Neuron (in vitro differentiated cells): ENCODE results near the gene ARNT2.

ENCODE experiments used
- H2AFZ ChIP-seq: one replicate; pipeline ENCODE4 v1.6.1; 2013; ENCODE audit warnings: low read depth, mild to moderate bottlenecking, inconsistent platforms, low read length, moderate library complexity
- H3K27me3 ChIP-seq: one replicate; pipeline ENCODE4 v1.6.1; 2013; ENCODE audit warnings: low read length; ENCODE audit not compliant: insufficient read depth
- H3K36me3 ChIP-seq: one replicate; pipeline ENCODE4 v1.6.1; 2013; ENCODE audit warnings: low read length; ENCODE audit not compliant: insufficient read depth
- H3K4me1 ChIP-seq: one replicate; pipeline ENCODE4 v1.6.1; 2013; ENCODE audit warnings: low read length; ENCODE audit not compliant: insufficient read depth
- H3K4me3 ChIP-seq: 2 replicates; pipeline ENCODE4 v1.5.1; 2013; ENCODE audit warnings: mild to moderate bottlenecking, low read length, moderate library complexity
- H3K9me3 ChIP-seq: one replicate; pipeline ENCODE4 v1.6.1; 2013; ENCODE audit warnings: low read length

The ARNT2 gene

GRCh38 chr15:80495401-80495942 is 91.3 kb downstream of the ARNT2 start:
- no peak overlapping the region for H3K4me3 ChIP-seq
- H2AFZ ChIP-seq = no peak overlapping the region
- peaks cover 25% of the 10 kb centered on the region for H3K36me3 ChIP-seq
- H3K4me1 ChIP-seq = peaks cover 16% of the 10 kb centered on the region
- no peaks in the 10 kb centered on the region for H3K27me3 ChIP-seq
- no peaks in the 10 kb centered on the region for H3K9me3 ChIP-seq

- Histone ChIP-seq H3K4me1 (peaks cover 16% of the 10 kb centered on the region), H3K4me3 (no peak overlapping the region), H3K36me3 (peaks cover 23% of the 10 kb centered on the region), H3K9me3 (no peaks in the 10 kb centered on the region), H3K27me3 (no peaks in the 10 kb centered on the region), H2AFZ (no peak overlapping the region)
These were observed 91.9 kb downstream of the ARNT2 start for GRCh38 chr15:80496096-80496495.

- peaks cover 20% of the 10 kb centered on the region for H3K36me3 ChIP-seq
- H3K9me3 ChIP-seq = no peaks in the 10 kb centered on the region
- H3K27me3 ChIP-seq = no peaks in the 10 kb centered on the region
- no peak overlapping the region for H3K4me3 ChIP-seq
- no peak overlapping the region for H2AFZ ChIP-seq
- H3K4me1 ChIP-seq = peaks cover 16% of the 10 kb centered on the region
These were observed 93.0 kb downstream of the ARNT2 start for GRCh38 chr15:80497221-80497620.

- no peak overlapping the region for H2AFZ ChIP-seq
- H3K4me1 ChIP-seq = peaks cover 16% of the 10 kb centered on the region
- H3K9me3 ChIP-seq = peaks cover under 1% of the 10 kb centered on the region
- H3K27me3 ChIP-seq = no peaks in the 10 kb centered on the region
- H3K4me3 ChIP-seq = no peak overlapping the region
- peaks cover 31% of the 10 kb centered on the region for H3K36me3 ChIP-seq
These were observed 94.5 kb downstream of the ARNT2 start for GRCh38 chr15:80498652-80499051.

GRCh38 chr15:80500021-80500420 is 95.8 kb downstream of the ARNT2 start:
- Histone ChIP-seq H3K27me3 (no peaks in the 10 kb centered on the region), H3K9me3 (peaks cover 2% of the 10 kb centered on the region), H2AFZ (no peak overlapping the region), H3K4me1 (peaks cover 12% of the 10 kb centered on the region), H3K36me3 (peaks cover 34% of the 10 kb centered on the region), H3K4me3 (no peak overlapping the region)

GRCh38 chr15:80501476-80501875 is 97.3 kb downstream of the ARNT2 start:
- peaks cover 12% of the 10 kb centered on the region for H3K4me1 ChIP-seq
- H3K36me3 ChIP-seq = peaks cover 36% of the 10 kb centered on the region
- no peak overlapping the region for H2AFZ ChIP-seq
- peaks cover 4% of the 10 kb centered on the region for H3K9me3 ChIP-seq
- H3K4me3 ChIP-seq = no peak overlapping the region
- no peaks in the 10 kb centered on the region for H3K27me3 ChIP-seq

GRCh38 chr15:80502782-80503181 is 98.6 kb downstream of the ARNT2 start:
- peaks cover 12% of the 10 kb centered on the region for H3K4me1 ChIP-seq
- H3K9me3 ChIP-seq = peaks cover 4% of the 10 kb centered on the region
- no peak overlapping the region for H3K4me3 ChIP-seq
- H3K27me3 ChIP-seq = no peaks in the 10 kb centered on the region
- H3K36me3 ChIP-seq = peaks cover 43% of the 10 kb centered on the region
- no peak overlapping the region for H2AFZ ChIP-seq

GRCh38 chr15:80503319-80503952 is 99.3 kb downstream of the ARNT2 start:
- Histone ChIP-seq H3K27me3 (no peaks in the 10 kb centered on the region), H3K4me1 (peaks cover 8% of the 10 kb centered on the region), H2AFZ (no peak overlapping the region), H3K9me3 (peaks cover 4% of the 10 kb centered on the region), H3K36me3 (peaks cover 43% of the 10 kb centered on the region), H3K4me3 (no peak overlapping the region)

- H3K4me3 ChIP-seq = no peak overlapping the region
- H3K4me1 ChIP-seq = no peaks in the 10 kb centered on the region
- H3K27me3 ChIP-seq = no peaks in the 10 kb centered on the region
- H3K36me3 ChIP-seq = peaks cover 53% of the 10 kb centered on the region
- no peak overlapping the region for H2AFZ ChIP-seq
- peaks cover 9% of the 10 kb centered on the region for H3K9me3 ChIP-seq
These were observed 100.7 kb downstream of the ARNT2 start for GRCh38 chr15:80504931-80505330.

- Histone ChIP-seq H3K27me3 (no peaks in the 10 kb centered on the region), H3K4me3 (no peak overlapping the region), H3K9me3 (peaks cover 9% of the 10 kb centered on the region), H2AFZ (no peak overlapping the region), H3K36me3 (peaks cover 58% of the 10 kb centered on the region), H3K4me1 (no peaks in the 10 kb centered on the region)
These were observed 102.2 kb downstream of the ARNT2 start for GRCh38 chr15:80506286-80506893.

- Histone ChIP-seq H2AFZ (no peak overlapping the region), H3K4me3 (no peak overlapping the region), H3K4me1 (no peaks in the 10 kb centered on the region), H3K9me3 (peaks cover 9% of the 10 kb centered on the region), H3K27me3 (no peaks in the 10 kb centered on the region), H3K36me3 (peaks cover 62% of the 10 kb centered on the region)
These were observed 102.9 kb downstream of the ARNT2 start for GRCh38 chr15:80507131-80507530.

- Histone ChIP-seq H3K4me1 (no peaks in the 10 kb centered on the region), H2AFZ (no peak overlapping the region), H3K9me3 (peaks cover 9% of the 10 kb centered on the region), H3K4me3 (no peak overlapping the region), H3K36me3 (peaks cover 55% of the 10 kb centered on the region), H3K27me3 (no peaks in the 10 kb centered on the region)
These were observed 103.6 kb downstream of the ARNT2 start for GRCh38 chr15:80507638-80508316.

GRCh38 chr15:80508783-80509182 is 104.6 kb downstream of the ARNT2 start:
- Histone ChIP-seq H3K4me1 (no peaks in the 10 kb centered on the region), H3K4me3 (no peak overlapping the region), H3K36me3 (peaks cover 58% of the 10 kb centered on the region), H3K9me3 (peaks cover 8% of the 10 kb centered on the region), H2AFZ (no peak overlapping the region), H3K27me3 (no peaks in the 10 kb centered on the region)
